Measurements from ENCODE around the gene NOL3.

Gene NOL3

DNA sequence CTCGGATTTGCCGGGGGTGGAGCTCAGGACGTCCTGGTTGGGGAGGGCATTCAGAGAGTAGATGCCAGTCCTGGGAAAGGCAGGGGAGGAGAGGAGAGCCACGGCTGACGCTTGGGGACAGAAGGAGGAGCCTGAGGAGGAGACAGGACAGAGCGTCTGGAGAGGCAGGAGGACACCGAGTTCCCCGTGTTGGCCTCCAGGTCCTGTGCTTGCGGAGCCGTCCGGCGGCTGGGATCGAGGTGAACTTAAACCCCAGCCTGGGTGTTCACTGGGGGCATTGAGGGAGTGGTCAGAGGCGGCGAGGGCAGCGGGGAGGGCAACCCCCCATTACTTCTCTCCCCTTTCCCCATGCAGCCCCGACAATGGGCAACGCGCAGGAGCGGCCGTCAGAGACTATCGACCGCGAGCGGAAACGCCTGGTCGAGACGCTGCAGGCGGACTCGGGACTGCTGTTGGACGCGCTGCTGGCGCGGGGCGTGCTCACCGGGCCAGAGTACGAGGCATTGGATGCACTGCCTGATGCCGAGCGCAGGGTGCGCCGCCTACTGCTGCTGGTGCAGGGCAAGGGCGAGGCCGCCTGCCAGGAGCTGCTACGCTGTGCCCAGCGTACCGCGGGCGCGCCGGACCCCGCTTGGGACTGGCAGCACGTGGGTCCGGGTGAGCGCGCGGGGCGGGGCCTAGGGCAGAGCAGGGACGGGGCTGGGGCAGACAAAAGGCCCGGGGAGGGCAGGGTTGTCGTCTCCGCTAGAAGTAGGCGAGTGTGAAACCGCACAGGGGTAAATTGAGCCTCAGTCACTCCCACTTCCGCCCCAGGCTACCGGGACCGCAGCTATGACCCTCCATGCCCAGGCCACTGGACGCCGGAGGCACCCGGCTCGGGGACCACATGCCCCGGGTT, 3.7 kb downstream of the NOL3 start:
- H3K4me1 ChIP-seq = peaks cover 18% of the 10 kb centered on the region
- TF ChIP-seq, protein P1, sequence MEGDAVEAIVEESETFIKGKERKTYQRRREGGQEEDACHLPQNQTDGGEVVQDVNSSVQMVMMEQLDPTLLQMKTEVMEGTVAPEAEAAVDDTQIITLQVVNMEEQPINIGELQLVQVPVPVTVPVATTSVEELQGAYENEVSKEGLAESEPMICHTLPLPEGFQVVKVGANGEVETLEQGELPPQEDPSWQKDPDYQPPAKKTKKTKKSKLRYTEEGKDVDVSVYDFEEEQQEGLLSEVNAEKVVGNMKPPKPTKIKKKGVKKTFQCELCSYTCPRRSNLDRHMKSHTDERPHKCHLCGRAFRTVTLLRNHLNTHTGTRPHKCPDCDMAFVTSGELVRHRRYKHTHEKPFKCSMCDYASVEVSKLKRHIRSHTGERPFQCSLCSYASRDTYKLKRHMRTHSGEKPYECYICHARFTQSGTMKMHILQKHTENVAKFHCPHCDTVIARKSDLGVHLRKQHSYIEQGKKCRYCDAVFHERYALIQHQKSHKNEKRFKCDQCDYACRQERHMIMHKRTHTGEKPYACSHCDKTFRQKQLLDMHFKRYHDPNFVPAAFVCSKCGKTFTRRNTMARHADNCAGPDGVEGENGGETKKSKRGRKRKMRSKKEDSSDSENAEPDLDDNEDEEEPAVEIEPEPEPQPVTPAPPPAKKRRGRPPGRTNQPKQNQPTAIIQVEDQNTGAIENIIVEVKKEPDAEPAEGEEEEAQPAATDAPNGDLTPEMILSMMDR (IDR thresholded peaks at IDR 0.05; ENCODE audit: low read depth, low read length) = peak; percentile 25; the same call in 1 of the 2 replicates
- H3K4me3 ChIP-seq (ENCODE audit: low read depth, low read length) = peak overlapping the region; percentile 65
- H3K27me3 ChIP-seq = no peaks in the 10 kb centered on the region
- peak; percentile 95 for DNase-seq
- no peaks in the 10 kb centered on the region for H3K36me3 ChIP-seq
- H3K9me3 ChIP-seq = no peaks in the 10 kb centered on the region

DNA sequence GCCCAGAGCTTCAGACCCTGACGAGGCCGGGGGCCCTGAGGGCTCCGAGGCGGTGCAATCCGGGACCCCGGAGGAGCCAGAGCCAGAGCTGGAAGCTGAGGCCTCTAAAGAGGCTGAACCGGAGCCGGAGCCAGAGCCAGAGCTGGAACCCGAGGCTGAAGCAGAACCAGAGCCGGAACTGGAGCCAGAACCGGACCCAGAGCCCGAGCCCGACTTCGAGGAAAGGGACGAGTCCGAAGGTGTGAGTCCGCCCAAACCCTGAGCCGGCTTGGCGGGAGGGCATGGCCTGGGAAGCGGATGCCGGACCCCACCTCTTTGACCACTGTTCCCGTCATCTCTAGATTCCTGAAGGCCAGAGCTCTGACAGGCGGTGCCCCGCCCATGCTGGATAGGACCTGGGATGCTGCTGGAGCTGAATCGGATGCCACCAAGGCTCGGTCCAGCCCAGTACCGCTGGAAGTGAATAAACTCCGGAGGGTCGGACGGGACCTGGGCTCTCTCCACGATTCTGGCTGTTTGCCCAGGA, 4.4 kb downstream of the NOL3 start:
- H3K4me1 ChIP-seq = peaks cover 13% of the 10 kb centered on the region
- H3K27me3 ChIP-seq = no peaks in the 10 kb centered on the region
- no peaks in the 10 kb centered on the region for H3K9me3 ChIP-seq
- H3K4me3 ChIP-seq (ENCODE audit: low read depth, low read length) = peak overlapping the region; percentile 65
- TF ChIP-seq, protein P1 (IDR thresholded peaks at IDR 0.05; ENCODE audit: low read depth, low read length) = no peak
- H3K36me3 ChIP-seq = no peaks in the 10 kb centered on the region
- no peak for DNase-seq

DNA sequence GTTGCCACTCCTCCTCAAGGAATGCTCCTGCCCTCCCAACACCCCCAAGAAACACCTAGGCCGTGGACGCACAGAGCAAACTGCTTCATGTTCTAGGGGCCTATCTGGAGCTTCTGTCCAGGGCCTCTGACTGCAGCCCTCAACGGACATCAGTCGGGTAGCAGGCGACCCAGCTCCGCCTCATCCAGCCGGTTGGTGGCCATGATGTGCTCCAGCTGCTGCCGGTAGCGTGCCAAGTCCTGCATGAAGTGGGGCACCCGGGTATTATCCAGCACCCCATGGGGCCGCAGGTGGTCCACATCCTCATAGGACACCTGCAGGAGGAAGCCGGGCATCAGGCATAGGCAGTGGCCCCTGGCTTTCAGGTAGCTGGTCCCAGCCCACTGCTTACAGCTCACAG, 6.3 kb downstream of the NOL3 start:
- no peak for DNase-seq
- Histone ChIP-seq H3K36me3 (no peaks in the 10 kb centered on the region), H3K4me1 (peaks cover 4% of the 10 kb centered on the region; the same call in 1 of the 2 replicates), H3K27me3 (no peaks in the 10 kb centered on the region), H3K4me3 (ENCODE audit: low read depth, low read length) (no peak overlapping the region), H3K9me3 (no peaks in the 10 kb centered on the region)
- TF ChIP-seq, protein P1 (IDR thresholded peaks at IDR 0.05; ENCODE audit: low read depth, low read length) = no peak

DNA sequence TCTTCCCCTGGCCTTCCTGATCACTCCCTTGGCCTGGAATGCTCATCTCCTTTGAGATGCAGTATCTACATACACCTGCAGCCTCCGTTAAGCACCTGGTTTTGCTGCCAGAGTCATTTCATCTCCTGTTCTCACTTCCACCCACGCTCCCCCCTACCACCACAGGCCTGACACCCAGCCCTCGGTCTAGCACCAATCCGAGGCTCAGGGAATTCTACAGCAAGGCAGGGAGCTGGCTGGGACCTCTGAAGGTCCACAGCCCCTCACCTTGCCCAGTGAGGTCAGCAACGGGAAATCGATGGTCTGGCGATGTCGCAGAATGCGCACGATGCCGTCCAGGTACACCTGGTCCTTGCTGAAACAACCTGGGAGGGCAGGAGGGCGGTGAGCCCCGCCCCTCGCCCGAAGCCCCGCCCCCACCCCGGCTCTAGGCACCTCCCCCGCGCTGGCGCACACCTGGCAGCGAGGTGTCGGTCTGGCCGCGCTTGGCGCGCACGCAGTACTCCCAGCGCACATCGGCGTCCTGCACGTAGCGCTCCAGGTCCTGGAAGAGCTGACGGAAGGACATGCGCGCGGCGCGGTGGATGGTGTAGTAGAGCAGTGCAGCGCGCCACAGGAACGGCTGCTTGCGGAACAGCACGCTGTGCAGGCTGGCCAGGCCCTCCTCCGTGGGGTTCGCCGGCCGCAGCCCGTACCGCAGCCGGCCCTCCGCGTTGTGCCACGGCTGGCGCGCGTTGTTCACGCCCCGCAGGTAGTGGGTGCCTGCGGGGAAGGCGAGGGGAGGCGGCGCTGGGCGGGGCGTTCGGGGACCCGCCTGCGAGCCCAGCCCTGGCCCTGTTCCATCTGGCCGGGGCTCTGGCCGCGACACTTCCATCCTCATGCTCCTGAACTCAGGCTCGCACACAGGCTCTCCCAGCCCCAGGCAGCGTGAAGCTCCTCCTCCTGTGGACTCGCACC, 7.7 kb downstream of the NOL3 start:
- DNase-seq = peak; percentile 75
- TF ChIP-seq, protein P1 (IDR thresholded peaks at IDR 0.05; ENCODE audit: low read depth, low read length) = no peak
- Histone ChIP-seq H3K27me3 (no peaks in the 10 kb centered on the region), H3K4me1 (peaks cover 4% of the 10 kb centered on the region; the same call in 1 of the 2 replicates), H3K4me3 (ENCODE audit: low read depth, low read length) (peak overlapping the region; percentile 57), H3K36me3 (no peaks in the 10 kb centered on the region), H3K9me3 (no peaks in the 10 kb centered on the region)

DNA sequence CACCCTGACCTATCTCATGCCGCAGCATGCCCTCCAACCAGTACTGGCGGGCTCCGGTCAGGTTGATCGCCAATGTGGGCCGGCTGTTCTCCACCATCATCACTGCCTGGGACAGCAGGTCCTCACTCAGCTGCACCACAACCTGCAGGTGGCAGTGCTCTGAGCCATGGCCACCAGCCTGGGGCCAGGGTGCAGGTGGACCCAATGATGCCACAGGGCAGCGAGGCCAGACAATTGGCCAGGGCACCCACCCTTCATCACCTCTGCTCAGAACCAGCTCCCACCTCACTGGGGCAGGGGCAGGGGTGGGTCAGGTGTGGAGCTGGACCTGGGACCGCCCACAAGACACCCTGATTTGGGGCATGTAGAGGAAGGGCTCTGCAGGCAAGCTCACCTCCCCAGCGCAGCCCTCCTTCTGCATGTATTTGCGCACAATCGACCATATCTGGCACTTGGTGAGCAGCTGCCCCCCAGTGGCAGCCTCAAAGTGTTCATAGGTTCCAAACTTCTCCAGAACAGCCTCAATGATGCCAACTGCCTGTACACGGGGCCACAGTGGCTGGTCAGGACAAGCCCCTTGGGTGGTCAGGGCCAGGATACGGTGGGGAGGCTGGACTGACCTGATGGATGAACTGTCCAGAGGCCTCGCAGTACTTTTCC, 9.2 kb downstream of the NOL3 start:
- Histone ChIP-seq H3K4me1 (peaks cover 4% of the 10 kb centered on the region; the same call in 1 of the 2 replicates), H3K27me3 (no peaks in the 10 kb centered on the region), H3K4me3 (ENCODE audit: low read depth, low read length) (no peak overlapping the region), H3K9me3 (no peaks in the 10 kb centered on the region), H3K36me3 (no peaks in the 10 kb centered on the region)
- no peak for DNase-seq
- TF ChIP-seq, protein P1 (IDR thresholded peaks at IDR 0.05; ENCODE audit: low read depth, low read length) = peak; percentile 35

Data from BE2C (cell line).